ENCODE measurements around the gene TMOD4.

Gene TMOD4

GRCh38 chr1:151142411-151143056 lies 33.2 kb downstream of the TMOD4 start:
- no peak for DNase-seq (ENCODE audit: low read depth)

GRCh38 chr1:151137789-151138188 lies 38.0 kb downstream of the TMOD4 start:
- no peak for DNase-seq (ENCODE audit: low read depth)

- DNase-seq (ENCODE audit: low read depth), result no peak
Measured at GRCh38 chr1:151135433-151136385, 40.1 kb downstream of the TMOD4 start.

- DNase-seq (ENCODE audit: low read depth), result no peak
Measured at GRCh38 chr1:151134991-151135390, 40.8 kb downstream of the TMOD4 start.

- DNase-seq (ENCODE audit: low read depth), result no peak
Measured at GRCh38 chr1:151134396-151134795, 41.4 kb downstream of the TMOD4 start.

GRCh38 chr1:151133018-151133806 lies 42.6 kb downstream of the TMOD4 start:
- no peak for DNase-seq (ENCODE audit: low read depth)

GRCh38 chr1:151132335-151133017 lies 43.3 kb downstream of the TMOD4 start:
- no peak for DNase-seq (ENCODE audit: low read depth)

GRCh38 chr1:151131701-151132334 lies 44.0 kb downstream of the TMOD4 start:
- DNase-seq (ENCODE audit: low read depth), result no peak

GRCh38 chr1:151130987-151131586 lies 44.7 kb downstream of the TMOD4 start:
- no peak for DNase-seq (ENCODE audit: low read depth)

- no peak for DNase-seq (ENCODE audit: low read depth)
Measured at GRCh38 chr1:151128800-151129199, 47.0 kb downstream of the TMOD4 start.

- no peak for DNase-seq (ENCODE audit: low read depth)
Measured at GRCh38 chr1:151124763-151125403, 50.9 kb downstream of the TMOD4 start.
